ENCODE measurements around the gene PCK2.
"Not testable (repeated sequence)": the region's sequence is repeated elsewhere in the genome, so short reads cannot be mapped to it uniquely, and the experiment has no call there.

The PCK2 gene

DNA sequence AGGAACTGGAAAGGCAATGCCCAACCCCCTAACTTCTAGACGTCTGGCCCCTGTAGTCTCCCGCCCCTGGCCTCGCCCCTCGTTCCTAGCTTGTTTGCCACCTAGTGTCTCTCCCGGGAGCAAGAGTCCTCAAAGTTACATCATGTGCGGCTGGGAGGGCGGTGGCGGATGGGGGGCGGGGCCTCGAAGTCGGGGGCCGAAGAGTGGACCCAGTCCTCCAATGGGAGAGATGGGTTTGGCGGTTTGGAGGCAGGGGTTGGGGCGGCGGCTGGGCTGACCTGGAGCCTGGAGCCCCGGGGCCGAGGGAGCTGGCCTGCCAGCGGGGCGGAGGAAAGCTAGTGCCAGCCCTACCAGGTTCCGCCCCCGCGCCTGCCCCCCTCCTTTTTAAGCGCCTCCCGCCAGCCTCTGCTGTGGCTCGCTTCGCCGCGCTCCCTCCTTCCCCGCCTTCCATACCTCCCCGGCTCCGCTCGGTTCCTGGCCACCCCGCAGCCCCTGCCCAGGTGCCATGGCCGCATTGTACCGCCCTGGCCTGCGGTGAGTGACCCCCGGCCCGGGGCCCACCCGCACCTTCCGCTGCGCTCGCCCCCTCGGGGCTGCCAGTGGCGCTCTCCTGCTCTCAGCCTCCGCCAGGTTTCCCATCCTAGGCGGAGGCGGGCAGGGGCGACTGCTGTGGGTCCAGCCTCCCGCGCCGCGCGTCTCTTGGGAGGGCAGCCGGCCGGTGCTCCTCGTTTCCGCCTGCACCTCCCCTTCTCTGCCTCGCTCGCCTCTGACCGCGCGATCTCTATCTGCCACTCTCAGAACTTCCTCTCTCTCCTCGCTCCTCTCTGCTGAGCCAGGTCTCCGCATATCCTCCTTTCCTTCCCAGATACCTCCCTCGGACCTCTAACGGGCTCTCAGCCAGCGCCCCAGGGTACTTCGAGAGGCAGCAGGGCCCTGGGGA, at the start of gene PCK2:
Gene PCK2 (plus strand): TSS at position 411 of the 940 bp plus-strand sequence. CDS start 95 bp downstream, at position 506.
- TF ChIP-seq, protein P1, sequence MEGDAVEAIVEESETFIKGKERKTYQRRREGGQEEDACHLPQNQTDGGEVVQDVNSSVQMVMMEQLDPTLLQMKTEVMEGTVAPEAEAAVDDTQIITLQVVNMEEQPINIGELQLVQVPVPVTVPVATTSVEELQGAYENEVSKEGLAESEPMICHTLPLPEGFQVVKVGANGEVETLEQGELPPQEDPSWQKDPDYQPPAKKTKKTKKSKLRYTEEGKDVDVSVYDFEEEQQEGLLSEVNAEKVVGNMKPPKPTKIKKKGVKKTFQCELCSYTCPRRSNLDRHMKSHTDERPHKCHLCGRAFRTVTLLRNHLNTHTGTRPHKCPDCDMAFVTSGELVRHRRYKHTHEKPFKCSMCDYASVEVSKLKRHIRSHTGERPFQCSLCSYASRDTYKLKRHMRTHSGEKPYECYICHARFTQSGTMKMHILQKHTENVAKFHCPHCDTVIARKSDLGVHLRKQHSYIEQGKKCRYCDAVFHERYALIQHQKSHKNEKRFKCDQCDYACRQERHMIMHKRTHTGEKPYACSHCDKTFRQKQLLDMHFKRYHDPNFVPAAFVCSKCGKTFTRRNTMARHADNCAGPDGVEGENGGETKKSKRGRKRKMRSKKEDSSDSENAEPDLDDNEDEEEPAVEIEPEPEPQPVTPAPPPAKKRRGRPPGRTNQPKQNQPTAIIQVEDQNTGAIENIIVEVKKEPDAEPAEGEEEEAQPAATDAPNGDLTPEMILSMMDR (IDR thresholded peaks at IDR 0.05): peak; percentile 14
- peaks cover 22% of the 10 kb centered on the region for H3K4me1 ChIP-seq
- no peaks in the 10 kb centered on the region for H3K9me3 ChIP-seq (ENCODE audit: control insufficient read depth, low read length)
- H3K27me3 ChIP-seq (ENCODE audit: control insufficient read depth, insufficient read depth, low read length): no peaks in the 10 kb centered on the region
- peak within 1 kb of the TSS; percentile 88 for H3K9ac ChIP-seq
- H3K36me3 ChIP-seq (ENCODE audit: control insufficient read depth, insufficient read depth, low read length): no peaks in the 10 kb centered on the region
- H3K4me2 ChIP-seq (ENCODE audit: low read length): peak within 1 kb of the TSS; percentile 100
- peaks cover 11% of the 10 kb centered on the region for H3K79me2 ChIP-seq
- H2AFZ ChIP-seq: peak within 1 kb of the TSS; percentile 93
- H3K27ac ChIP-seq: peak within 1 kb of the TSS; percentile 98
- peak within 1 kb of the TSS; percentile 95 for H3K4me3 ChIP-seq (ENCODE audit: low read depth, low read length)

DNA sequence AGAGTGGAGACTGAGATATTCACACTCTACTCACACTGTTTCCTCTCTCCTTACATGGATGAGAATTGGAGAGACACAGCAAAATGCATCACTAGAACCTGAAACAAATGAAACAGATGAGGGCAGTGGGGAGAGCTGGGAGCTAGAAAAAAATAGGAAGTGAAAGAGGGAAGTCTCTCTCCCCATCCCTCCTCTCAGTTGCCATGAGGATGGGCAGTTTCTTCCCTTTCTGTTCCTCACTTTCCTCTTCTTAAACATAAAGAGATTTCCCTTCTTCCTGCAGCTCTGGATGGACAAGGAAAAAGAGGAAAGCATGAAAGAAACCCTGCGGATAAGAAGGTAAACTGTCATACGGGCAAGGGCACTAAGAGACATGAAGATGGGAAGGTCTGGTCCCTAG, 45.1 kb upstream of the PCK2 start:
- peaks cover 11% of the 10 kb centered on the region for H3K4me1 ChIP-seq
- H3K4me3 ChIP-seq (ENCODE audit: low read depth, low read length); H3K9me3 ChIP-seq (ENCODE audit: control insufficient read depth, low read length); H3K9ac ChIP-seq; H2AFZ ChIP-seq; H3K27me3 ChIP-seq (ENCODE audit: control insufficient read depth, insufficient read depth, low read length); H3K4me2 ChIP-seq (ENCODE audit: low read length); H3K36me3 ChIP-seq (ENCODE audit: control insufficient read depth, insufficient read depth, low read length); H3K27ac ChIP-seq; H3K79me2 ChIP-seq: not testable (repeated sequence)

DNA sequence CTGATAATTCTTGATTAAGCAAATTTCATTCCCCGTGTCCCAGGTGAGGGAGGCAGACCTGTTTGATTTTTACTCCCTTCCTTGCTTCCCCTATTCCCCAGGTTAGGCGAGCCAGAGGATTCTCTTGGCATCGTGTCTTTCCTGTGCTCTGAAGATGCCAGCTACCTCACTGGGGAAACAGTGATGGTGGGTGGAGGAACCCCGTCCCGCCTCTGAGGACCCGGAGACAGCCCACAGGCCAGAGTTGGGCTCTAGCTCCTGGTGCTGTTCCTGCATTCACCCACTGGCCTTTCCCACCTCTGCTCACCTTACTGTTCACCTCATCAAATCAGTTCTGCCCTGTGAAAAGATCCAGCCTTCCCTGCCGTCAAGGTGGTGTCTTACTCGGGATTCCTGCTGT, 43.4 kb upstream of the PCK2 start:
- H3K79me2 ChIP-seq; H3K4me3 ChIP-seq (ENCODE audit: low read depth, low read length); H3K36me3 ChIP-seq (ENCODE audit: control insufficient read depth, insufficient read depth, low read length); H3K4me2 ChIP-seq (ENCODE audit: low read length); H3K9me3 ChIP-seq (ENCODE audit: control insufficient read depth, low read length); H3K27me3 ChIP-seq (ENCODE audit: control insufficient read depth, insufficient read depth, low read length); H2AFZ ChIP-seq; H3K9ac ChIP-seq: not testable (repeated sequence)
- Histone ChIP-seq H3K27ac (peak overlapping the region; percentile 72), H3K4me1 (peaks cover 11% of the 10 kb centered on the region)

DNA sequence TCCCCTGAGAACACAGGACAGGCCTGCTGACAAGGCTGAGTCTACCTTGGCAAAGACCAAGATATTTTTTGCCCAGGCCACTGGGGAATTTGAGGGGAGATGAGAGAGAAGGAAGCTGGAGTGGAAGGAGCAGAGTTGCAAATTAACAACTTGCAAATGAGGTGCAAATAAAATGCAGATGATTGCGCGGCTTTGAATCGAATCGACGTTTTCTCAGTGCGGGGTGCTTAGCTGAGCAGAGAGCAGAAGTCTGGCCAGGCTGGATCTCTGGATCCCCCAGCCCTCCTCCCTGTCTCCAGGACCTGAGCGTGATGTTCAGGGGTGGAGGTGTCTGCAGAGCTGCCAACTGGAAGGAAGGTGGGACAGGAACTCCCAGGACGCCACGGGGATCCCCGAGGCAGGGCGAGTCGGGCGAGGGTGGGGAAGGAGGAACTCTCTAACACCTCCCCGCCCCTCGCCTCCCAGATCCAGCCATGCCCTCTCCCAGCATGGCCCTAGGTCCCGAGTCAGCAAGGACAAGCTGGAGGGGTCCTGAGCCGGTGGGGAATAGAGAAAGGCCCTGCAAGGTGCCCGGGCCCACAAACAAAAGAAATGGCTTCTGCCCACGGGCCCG, 42.8 kb upstream of the PCK2 start:
- Histone ChIP-seq H3K4me1 (peaks cover 11% of the 10 kb centered on the region), H2AFZ (peak overlapping the region; percentile 88), H3K9me3 (ENCODE audit: control insufficient read depth, low read length) (no peaks in the 10 kb centered on the region), H3K27me3 (ENCODE audit: control insufficient read depth, insufficient read depth, low read length) (no peaks in the 10 kb centered on the region), H3K27ac (peak overlapping the region; percentile 72), H3K4me3 (ENCODE audit: low read depth, low read length) (peak overlapping the region; percentile 62), H3K79me2 (no peaks in the 10 kb centered on the region), H3K36me3 (ENCODE audit: control insufficient read depth, insufficient read depth, low read length) (no peaks in the 10 kb centered on the region), H3K4me2 (ENCODE audit: low read length) (peak overlapping the region; percentile 81), H3K9ac (peak overlapping the region; percentile 43)
- TF ChIP-seq, protein P1 (IDR thresholded peaks at IDR 0.05): no peak

DNA sequence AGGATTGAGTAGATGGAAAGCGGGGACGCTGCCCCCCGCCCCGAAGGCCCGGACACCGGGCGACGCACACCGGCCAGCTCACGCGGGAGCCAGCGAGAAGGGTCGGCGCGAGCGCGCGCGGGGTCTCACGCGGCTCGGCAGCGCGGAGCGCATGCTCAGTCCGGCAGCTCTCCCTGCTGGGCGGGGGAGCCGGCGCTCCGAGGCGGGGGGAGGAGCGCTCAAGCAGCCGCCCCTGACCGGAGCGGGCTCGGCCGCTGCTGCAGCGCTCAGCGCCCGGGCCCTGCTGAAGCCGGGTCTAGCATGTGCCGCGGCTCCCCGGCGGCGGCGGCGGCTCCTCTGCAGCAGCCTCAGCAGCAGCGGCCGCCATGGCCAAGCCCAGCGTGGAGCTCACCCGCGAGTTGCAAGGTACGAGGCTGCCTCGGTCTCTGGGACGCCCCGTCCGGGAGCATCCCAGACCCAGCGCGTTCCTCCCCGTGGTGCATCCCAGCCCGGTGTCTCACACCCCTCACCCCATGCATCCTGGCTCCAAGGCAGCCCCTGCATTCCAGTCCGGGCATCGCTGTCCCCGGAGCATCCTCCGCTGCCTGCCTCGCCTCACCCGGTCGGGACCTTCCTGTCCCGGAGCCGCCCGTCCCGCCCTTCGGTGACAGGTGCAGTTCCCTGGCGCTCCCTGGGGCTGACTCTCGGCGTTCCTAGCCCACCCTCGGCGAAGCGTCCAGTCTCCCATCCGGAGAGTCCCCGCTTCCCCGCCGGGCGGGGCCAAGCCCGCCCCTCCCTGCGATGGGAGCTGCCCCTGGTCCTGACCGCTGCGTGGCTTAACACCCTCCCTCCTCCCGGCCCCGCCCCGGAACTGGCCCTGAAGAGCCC, 42.1 kb upstream of the PCK2 start, which contains the start of gene CARMIL3:
Gene CARMIL3 (plus strand): TSS at position 221 of the 867 bp plus-strand sequence. CDS start 145 bp downstream, at position 366.
- Histone ChIP-seq H2AFZ (peak within 1 kb of the TSS; percentile 88), H3K9ac (peak within 1 kb of the TSS; percentile 43), H3K4me2 (ENCODE audit: low read length) (peak within 1 kb of the TSS; percentile 81), H3K79me2 (no peaks in the 10 kb centered on the region), H3K36me3 (ENCODE audit: control insufficient read depth, insufficient read depth, low read length) (no peaks in the 10 kb centered on the region), H3K4me1 (peaks cover 11% of the 10 kb centered on the region), H3K9me3 (ENCODE audit: control insufficient read depth, low read length) (no peaks in the 10 kb centered on the region), H3K27ac (peak within 1 kb of the TSS; percentile 72), H3K4me3 (ENCODE audit: low read depth, low read length) (peak within 1 kb of the TSS; percentile 62), H3K27me3 (ENCODE audit: control insufficient read depth, insufficient read depth, low read length) (no peaks in the 10 kb centered on the region)
- TF ChIP-seq, protein P1 (IDR thresholded peaks at IDR 0.05): no peak

All from parathyroid adenoma (tissue), 2 donors.